Fibroblast of skin of abdomen (primary cell): ENCODE data around the gene GRIK4.
A peak's percentile ranks its signal among the peaks of the same experiment; 100 is the strongest.
"Not testable (repeated sequence)": the region's sequence is repeated elsewhere in the genome, so short reads cannot be mapped to it uniquely, and the experiment has no call there.

Source experiments
- DNase-seq: peaks from one replicate; pipeline ENCODE4 v3.0.0-alpha.2; 2013

Gene GRIK4

GRCh38 chr11:120971825-120972224, 460.3 kb downstream of the GRIK4 start:
- DNase-seq = no peak

- no peak for DNase-seq
Measured at GRCh38 chr11:120972621-120973020, 461.1 kb downstream of the GRIK4 start.

- DNase-seq = no peak
Measured at GRCh38 chr11:120973501-120973900, 462.0 kb downstream of the GRIK4 start.

GRCh38 chr11:120974466-120974865, 462.9 kb downstream of the GRIK4 start:
- no peak for DNase-seq

- no peak for DNase-seq
Measured at GRCh38 chr11:120974965-120975364, 463.4 kb downstream of the GRIK4 start.

GRCh38 chr11:120977266-120978137, 466.0 kb downstream of the GRIK4 start:
- peak; percentile 41 for DNase-seq

- DNase-seq = no peak
Measured at GRCh38 chr11:120978701-120979100, 467.2 kb downstream of the GRIK4 start.

GRCh38 chr11:120985718-120986569, 474.4 kb downstream of the GRIK4 start:
- peak; percentile 48 for DNase-seq

- DNase-seq = no peak
Measured at GRCh38 chr11:120988603-120989002, 477.1 kb downstream of the GRIK4 start.

- DNase-seq = no peak
Measured at GRCh38 chr11:120991830-120992686, 480.5 kb downstream of the GRIK4 start.

GRCh38 chr11:120994091-120994859, 482.7 kb downstream of the GRIK4 start:
- DNase-seq = no peak

- no peak for DNase-seq
Measured at GRCh38 chr11:120995184-120995583, 483.6 kb downstream of the GRIK4 start.

GRCh38 chr11:120996973-120997372, 485.4 kb downstream of the GRIK4 start:
- DNase-seq = no peak

- no peak for DNase-seq
Measured at GRCh38 chr11:120998581-120998980, 487.0 kb downstream of the GRIK4 start.

- no peak for DNase-seq
Measured at GRCh38 chr11:121004206-121004840, 492.8 kb downstream of the GRIK4 start.

GRCh38 chr11:121006922-121007321, 495.4 kb downstream of the GRIK4 start:
- no peak for DNase-seq

- DNase-seq = no peak
Measured at GRCh38 chr11:121008551-121008950, 497.0 kb downstream of the GRIK4 start.

GRCh38 chr11:121012091-121012490, 500.5 kb downstream of the GRIK4 start:
- no peak for DNase-seq

GRCh38 chr11:121018746-121019145, 507.2 kb downstream of the GRIK4 start:
- DNase-seq = no peak

- not testable (repeated sequence) for DNase-seq
Measured at GRCh38 chr11:121021718-121022117, 510.2 kb downstream of the GRIK4 start.
